Measurements from ENCODE around the gene KRTAP10-12. TPM values are rescaled to one million over a fixed set of nuclear protein-coding genes. Genes with fewer than 3 reads are reported as not detected.

The KRTAP10-12 gene
- total and polyA plus RNA-seq, 10 of the 15 experiments (the other 5 are each of a cell fraction or from before 2014, with no cell fraction given), result not detected

GRCh38 chr21:44701023-44701400, 4.0 kb downstream of the KRTAP10-12 start:
- in situ Hi-C loops (cut with MboI) (no loop called here), intact Hi-C loops (cut with micrococcal nuclease; ENCODE audit: unreplicated experiment) (no loop called here)
- H3K9me3 ChIP-seq (replicated peaks; ENCODE audit: control insufficient read depth, insufficient read depth, low read length), result peaks cover 1% of the 10 kb centered on the region; the same call in 1 of the 3 replicates
- H3K9ac ChIP-seq (ENCODE audit: control insufficient read depth, insufficient read depth, low read length), result no peak overlapping the region
- no peaks in the 10 kb centered on the region for H4K20me1 ChIP-seq (ENCODE audit: control insufficient read depth, insufficient read depth)
- TF ChIP-seq, protein P1, sequence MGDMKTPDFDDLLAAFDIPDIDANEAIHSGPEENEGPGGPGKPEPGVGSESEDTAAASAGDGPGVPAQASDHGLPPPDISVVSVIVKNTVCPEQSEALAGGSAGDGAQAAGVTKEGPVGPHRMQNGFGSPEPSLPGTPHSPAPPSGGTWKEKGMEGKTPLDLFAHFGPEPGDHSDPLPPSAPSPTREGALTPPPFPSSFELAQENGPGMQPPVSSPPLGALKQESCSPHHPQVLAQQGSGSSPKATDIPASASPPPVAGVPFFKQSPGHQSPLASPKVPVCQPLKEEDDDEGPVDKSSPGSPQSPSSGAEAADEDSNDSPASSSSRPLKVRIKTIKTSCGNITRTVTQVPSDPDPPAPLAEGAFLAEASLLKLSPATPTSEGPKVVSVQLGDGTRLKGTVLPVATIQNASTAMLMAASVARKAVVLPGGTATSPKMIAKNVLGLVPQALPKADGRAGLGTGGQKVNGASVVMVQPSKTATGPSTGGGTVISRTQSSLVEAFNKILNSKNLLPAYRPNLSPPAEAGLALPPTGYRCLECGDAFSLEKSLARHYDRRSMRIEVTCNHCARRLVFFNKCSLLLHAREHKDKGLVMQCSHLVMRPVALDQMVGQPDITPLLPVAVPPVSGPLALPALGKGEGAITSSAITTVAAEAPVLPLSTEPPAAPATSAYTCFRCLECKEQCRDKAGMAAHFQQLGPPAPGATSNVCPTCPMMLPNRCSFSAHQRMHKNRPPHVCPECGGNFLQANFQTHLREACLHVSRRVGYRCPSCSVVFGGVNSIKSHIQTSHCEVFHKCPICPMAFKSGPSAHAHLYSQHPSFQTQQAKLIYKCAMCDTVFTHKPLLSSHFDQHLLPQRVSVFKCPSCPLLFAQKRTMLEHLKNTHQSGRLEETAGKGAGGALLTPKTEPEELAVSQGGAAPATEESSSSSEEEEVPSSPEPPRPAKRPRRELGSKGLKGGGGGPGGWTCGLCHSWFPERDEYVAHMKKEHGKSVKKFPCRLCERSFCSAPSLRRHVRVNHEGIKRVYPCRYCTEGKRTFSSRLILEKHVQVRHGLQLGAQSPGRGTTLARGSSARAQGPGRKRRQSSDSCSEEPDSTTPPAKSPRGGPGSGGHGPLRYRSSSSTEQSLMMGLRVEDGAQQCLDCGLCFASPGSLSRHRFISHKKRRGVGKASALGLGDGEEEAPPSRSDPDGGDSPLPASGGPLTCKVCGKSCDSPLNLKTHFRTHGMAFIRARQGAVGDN (IDR thresholded peaks at IDR 0.05), result no peak
- TF ChIP-seq SMC3 (IDR thresholded peaks at IDR 0.05; ENCODE audit: borderline replicate concordance, low read length) (no peak), ZNF384 (IDR thresholded peaks at IDR 0.05; ENCODE audit: borderline replicate concordance, low read depth, low read length) (no peak), CREB1 (IDR thresholded peaks at IDR 0.05; ENCODE audit: low read depth) (no peak), MYC (IDR thresholded peaks at IDR 0.05; ENCODE audit: insufficient read depth, insufficient read length, insufficient replicate concordance, low read length, severe bottlenecking) (no peak), RFX5 (IDR thresholded peaks at IDR 0.05; ENCODE audit: low read depth, low read length) (no peak), FOS (IDR thresholded peaks at IDR 0.05; ENCODE audit: borderline replicate concordance, extremely low read depth, insufficient read length) (no peak), STAT3 (IDR thresholded peaks at IDR 0.05; ENCODE audit: low read depth, low read length) (no peak), GATAD2B (conservative IDR thresholded peaks at IDR 0.05; ENCODE audit: low read depth) (no peak), RAD51 (IDR thresholded peaks at IDR 0.05) (no peak), BHLHE40 (IDR thresholded peaks at IDR 0.05; ENCODE audit: borderline replicate concordance in 1 of 2, low read depth in 2 of 2, low read length in 1 of 2) (no peak)
- TF ChIP-seq, protein P2, sequence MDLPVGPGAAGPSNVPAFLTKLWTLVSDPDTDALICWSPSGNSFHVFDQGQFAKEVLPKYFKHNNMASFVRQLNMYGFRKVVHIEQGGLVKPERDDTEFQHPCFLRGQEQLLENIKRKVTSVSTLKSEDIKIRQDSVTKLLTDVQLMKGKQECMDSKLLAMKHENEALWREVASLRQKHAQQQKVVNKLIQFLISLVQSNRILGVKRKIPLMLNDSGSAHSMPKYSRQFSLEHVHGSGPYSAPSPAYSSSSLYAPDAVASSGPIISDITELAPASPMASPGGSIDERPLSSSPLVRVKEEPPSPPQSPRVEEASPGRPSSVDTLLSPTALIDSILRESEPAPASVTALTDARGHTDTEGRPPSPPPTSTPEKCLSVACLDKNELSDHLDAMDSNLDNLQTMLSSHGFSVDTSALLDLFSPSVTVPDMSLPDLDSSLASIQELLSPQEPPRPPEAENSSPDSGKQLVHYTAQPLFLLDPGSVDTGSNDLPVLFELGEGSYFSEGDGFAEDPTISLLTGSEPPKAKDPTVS (IDR thresholded peaks at IDR 0.05; ENCODE audit: low read depth, low read length), result no peak
- TF ChIP-seq, protein P3, sequence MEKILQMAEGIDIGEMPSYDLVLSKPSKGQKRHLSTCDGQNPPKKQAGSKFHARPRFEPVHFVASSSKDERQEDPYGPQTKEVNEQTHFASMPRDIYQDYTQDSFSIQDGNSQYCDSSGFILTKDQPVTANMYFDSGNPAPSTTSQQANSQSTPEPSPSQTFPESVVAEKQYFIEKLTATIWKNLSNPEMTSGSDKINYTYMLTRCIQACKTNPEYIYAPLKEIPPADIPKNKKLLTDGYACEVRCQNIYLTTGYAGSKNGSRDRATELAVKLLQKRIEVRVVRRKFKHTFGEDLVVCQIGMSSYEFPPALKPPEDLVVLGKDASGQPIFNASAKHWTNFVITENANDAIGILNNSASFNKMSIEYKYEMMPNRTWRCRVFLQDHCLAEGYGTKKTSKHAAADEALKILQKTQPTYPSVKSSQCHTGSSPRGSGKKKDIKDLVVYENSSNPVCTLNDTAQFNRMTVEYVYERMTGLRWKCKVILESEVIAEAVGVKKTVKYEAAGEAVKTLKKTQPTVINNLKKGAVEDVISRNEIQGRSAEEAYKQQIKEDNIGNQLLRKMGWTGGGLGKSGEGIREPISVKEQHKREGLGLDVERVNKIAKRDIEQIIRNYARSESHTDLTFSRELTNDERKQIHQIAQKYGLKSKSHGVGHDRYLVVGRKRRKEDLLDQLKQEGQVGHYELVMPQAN (conservative IDR thresholded peaks at IDR 0.05), result no peak
- ChIA-PET POLR2A (no interaction called here), RAD21 (ENCODE audit: unreplicated experiment) (no interaction called here), CTCF (no interaction called here), SMC1A (ENCODE audit: uncharacterized antibody, unreplicated experiment) (interaction anchor here (0.6 kb wide), 1 partner anchor 1205 kb away, joined by 3 read pairs; no protein-coding TSS in a partner anchor)
- H3K79me2 ChIP-seq (ENCODE audit: control insufficient read depth, insufficient read depth, low read length), result no peaks in the 10 kb centered on the region
- H3K36me3 ChIP-seq (ENCODE audit: control insufficient read depth in 2 of 2, insufficient read depth in 2 of 2, low read length in 1 of 2), result no peaks in the 10 kb centered on the region
- 38% methylated on average over 14 of the region's 14 CpGs for WGBS (ENCODE audit: insufficient coverage, insufficient replicate concordance, low lambda C conversion rate, missing lambda C conversion rate)
- H3K4me2 ChIP-seq (ENCODE audit: control insufficient read depth, insufficient read depth), result no peak overlapping the region
- DNase-seq (ENCODE audit: low read depth, low spot score) (no peak), FAIRE-seq (no peak), ATAC-seq (no peak)
- no peak overlapping the region for H2AFZ ChIP-seq (ENCODE audit: control insufficient read depth, low read depth, low read length)
- H3K27ac ChIP-seq (ENCODE audit: control insufficient read depth, insufficient read depth), result no peak overlapping the region
- H3K4me1 ChIP-seq (ENCODE audit: control insufficient read depth, insufficient read depth, low read length), result no peaks in the 10 kb centered on the region
- no TSS peak for BruUV-seq (replicated peaks)
- peaks cover 2 to 5% of the 10 kb centered on the region in 2 experiments; a peak in 3 of 4 replicates for H3K27me3 ChIP-seq (replicated peaks in 1 of 2; ENCODE audit: control insufficient read depth in 2 of 2, insufficient read depth in 2 of 2, low read length in 1 of 2)
- H3K4me3 ChIP-seq, result no peak overlapping the region
